B cell (primary cell): ENCODE measurements around the gene TBC1D32.

ENCODE experiments used
- EZH2 ChIP-seq: IDR thresholded peaks from 2 replicates; pipeline ENCODE4 v1.6.1; 2012; ENCODE audit warnings: borderline replicate concordance, low read depth, mild to moderate bottlenecking, moderate library complexity, low read length; ENCODE audit not compliant: insufficient read depth, poor library complexity, severe bottlenecking
- TF ChIP-seq, protein P1 (sequence below): fragments of 200-600 bp; IDR thresholded peaks from one replicate; pipeline ENCODE4 v1.8.0; 2022; ENCODE audit warnings: antibody characterized with exemption, mild to moderate bottlenecking

DNA sequence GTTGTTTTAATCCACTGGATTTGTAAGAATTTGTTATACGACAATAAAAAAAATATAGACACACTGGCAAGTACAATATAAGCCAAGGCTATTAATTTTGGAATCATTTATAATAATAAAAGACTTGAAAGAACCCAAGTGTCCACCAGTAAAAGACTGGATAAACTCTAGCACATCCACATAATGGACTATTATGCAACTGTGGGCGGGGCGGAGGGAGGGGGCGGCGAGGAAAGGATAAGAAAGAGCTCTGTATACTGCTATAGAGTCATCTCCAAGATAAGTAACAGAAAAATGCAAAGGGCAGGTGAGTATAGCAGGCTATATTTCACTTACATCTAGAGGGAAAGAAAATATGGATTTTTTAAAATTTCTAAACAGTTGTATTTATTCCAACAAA, 123.3 kb downstream of the TBC1D32 start:
- TF ChIP-seq, protein P1, sequence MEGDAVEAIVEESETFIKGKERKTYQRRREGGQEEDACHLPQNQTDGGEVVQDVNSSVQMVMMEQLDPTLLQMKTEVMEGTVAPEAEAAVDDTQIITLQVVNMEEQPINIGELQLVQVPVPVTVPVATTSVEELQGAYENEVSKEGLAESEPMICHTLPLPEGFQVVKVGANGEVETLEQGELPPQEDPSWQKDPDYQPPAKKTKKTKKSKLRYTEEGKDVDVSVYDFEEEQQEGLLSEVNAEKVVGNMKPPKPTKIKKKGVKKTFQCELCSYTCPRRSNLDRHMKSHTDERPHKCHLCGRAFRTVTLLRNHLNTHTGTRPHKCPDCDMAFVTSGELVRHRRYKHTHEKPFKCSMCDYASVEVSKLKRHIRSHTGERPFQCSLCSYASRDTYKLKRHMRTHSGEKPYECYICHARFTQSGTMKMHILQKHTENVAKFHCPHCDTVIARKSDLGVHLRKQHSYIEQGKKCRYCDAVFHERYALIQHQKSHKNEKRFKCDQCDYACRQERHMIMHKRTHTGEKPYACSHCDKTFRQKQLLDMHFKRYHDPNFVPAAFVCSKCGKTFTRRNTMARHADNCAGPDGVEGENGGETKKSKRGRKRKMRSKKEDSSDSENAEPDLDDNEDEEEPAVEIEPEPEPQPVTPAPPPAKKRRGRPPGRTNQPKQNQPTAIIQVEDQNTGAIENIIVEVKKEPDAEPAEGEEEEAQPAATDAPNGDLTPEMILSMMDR, result no peak
- no peak for TF ChIP-seq EZH2
